Endothelial cell (in vitro differentiated cells): ENCODE results near the gene TNFRSF8. TPM values are rescaled to one million over a fixed set of nuclear protein-coding genes. Genes with fewer than 3 reads are reported as not detected.

ENCODE experiments used
- DNase-seq: peaks from one replicate; pipeline ENCODE4 v3.0.0; 2021; ENCODE audit warnings: low spot score
- H3K27ac Mint-ChIP-seq: one replicate; pipeline ENCODE4 v1.8.0; 2021; ENCODE audit warnings: mixed read lengths, inconsistent platforms; ENCODE audit not compliant: unreplicated experiment
- H3K27me3 Mint-ChIP-seq: one replicate; pipeline ENCODE4 v1.8.0; 2021; ENCODE audit warnings: mild to moderate bottlenecking, moderate library complexity, mixed read lengths, inconsistent platforms; ENCODE audit not compliant: unreplicated experiment
- H3K36me3 Mint-ChIP-seq: one replicate; pipeline ENCODE4 v1.8.0; 2021; ENCODE audit warnings: mild to moderate bottlenecking, low read depth, mixed read lengths, inconsistent platforms; ENCODE audit not compliant: unreplicated experiment
- H3K4me1 Mint-ChIP-seq: one replicate; pipeline ENCODE4 v1.8.0; 2021; ENCODE audit warnings: mild to moderate bottlenecking, mixed read lengths, inconsistent platforms; ENCODE audit not compliant: unreplicated experiment
- H3K4me3 Mint-ChIP-seq: one replicate; pipeline ENCODE4 v1.8.0; 2021; ENCODE audit warnings: mild to moderate bottlenecking, mixed read lengths, inconsistent platforms; ENCODE audit not compliant: unreplicated experiment
- H3K9me3 Mint-ChIP-seq: one replicate; pipeline ENCODE4 v1.8.0; 2021; ENCODE audit warnings: mixed read lengths, inconsistent platforms; ENCODE audit not compliant: unreplicated experiment
- total RNA-seq: library from RNA; stranded (reverse); fragmentation: NEBNext Ultra II Directional; extraction: Animal tissue kit (Norgen Biotek cat#: 25700); gene quantifications from one replicate; pipeline ENCODE4 v1.2.1, GENCODE V29; 2021; ENCODE audit not compliant: unreplicated experiment
- TF ChIP-seq, protein P1 (sequence below): fragments of 200-600 bp; sonication (generic); IDR thresholded peaks from one replicate; pipeline ENCODE4 v1.5.0; 2021; ENCODE audit warnings: antibody characterized with exemption; ENCODE audit not compliant: unreplicated experiment

TNFRSF8 gene
- total RNA-seq, 1 donor from 2014 or later: 1.9 TPM

GRCh38 chr1:12028248-12028647 lies 34.9 kb upstream of the TNFRSF8 start:
- Mint-ChIP-seq H3K36me3 (peaks cover 38% of the 10 kb centered on the region), H3K4me3 (no peak overlapping the region), H3K4me1 (peaks cover 12% of the 10 kb centered on the region), H3K27ac (no peak overlapping the region), H3K27me3 (peaks cover 4% of the 10 kb centered on the region), H3K9me3 (no peaks in the 10 kb centered on the region)
- DNase-seq: no peak
- TF ChIP-seq, protein P1, sequence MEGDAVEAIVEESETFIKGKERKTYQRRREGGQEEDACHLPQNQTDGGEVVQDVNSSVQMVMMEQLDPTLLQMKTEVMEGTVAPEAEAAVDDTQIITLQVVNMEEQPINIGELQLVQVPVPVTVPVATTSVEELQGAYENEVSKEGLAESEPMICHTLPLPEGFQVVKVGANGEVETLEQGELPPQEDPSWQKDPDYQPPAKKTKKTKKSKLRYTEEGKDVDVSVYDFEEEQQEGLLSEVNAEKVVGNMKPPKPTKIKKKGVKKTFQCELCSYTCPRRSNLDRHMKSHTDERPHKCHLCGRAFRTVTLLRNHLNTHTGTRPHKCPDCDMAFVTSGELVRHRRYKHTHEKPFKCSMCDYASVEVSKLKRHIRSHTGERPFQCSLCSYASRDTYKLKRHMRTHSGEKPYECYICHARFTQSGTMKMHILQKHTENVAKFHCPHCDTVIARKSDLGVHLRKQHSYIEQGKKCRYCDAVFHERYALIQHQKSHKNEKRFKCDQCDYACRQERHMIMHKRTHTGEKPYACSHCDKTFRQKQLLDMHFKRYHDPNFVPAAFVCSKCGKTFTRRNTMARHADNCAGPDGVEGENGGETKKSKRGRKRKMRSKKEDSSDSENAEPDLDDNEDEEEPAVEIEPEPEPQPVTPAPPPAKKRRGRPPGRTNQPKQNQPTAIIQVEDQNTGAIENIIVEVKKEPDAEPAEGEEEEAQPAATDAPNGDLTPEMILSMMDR: no peak

DNA sequence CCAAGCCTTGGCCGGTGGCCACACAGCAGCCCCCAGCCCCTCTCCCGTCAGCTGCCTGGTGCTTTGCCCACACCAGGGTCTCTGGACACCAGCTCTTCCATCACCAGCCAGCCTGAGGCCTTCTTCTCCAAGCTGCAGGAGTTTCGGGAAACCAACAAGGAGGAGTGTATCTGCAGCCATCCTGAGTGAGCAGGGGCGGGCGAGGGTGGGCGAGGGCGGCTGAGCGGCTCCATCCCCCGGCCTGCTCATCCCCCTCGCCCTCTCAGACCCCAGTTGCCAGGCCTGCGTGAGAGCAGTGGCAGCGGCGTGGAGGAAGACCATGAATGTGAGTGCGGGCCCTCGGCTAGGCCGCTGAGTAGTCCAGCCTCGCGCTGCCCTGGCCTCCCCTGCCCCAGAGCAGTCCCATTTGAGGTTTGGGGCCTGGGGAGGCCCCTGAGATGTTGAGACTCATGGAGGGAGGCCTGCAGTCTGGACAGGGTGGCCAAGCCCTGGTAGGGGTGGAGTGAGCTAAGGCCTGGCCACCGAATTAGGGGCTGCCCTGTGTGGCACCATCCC lies 34.1 kb upstream of the TNFRSF8 start:
- Mint-ChIP-seq H3K9me3 (no peaks in the 10 kb centered on the region), H3K4me3 (no peak overlapping the region), H3K36me3 (peaks cover 36% of the 10 kb centered on the region), H3K27ac (no peak overlapping the region), H3K27me3 (peaks cover 4% of the 10 kb centered on the region), H3K4me1 (peaks cover 12% of the 10 kb centered on the region)
- TF ChIP-seq, protein P1: no peak
- no peak for DNase-seq

GRCh38 chr1:12029720-12030339 lies 33.3 kb upstream of the TNFRSF8 start:
- Mint-ChIP-seq H3K27me3 (peaks cover 4% of the 10 kb centered on the region), H3K36me3 (peaks cover 29% of the 10 kb centered on the region), H3K4me1 (peaks cover 12% of the 10 kb centered on the region), H3K27ac (no peak overlapping the region), H3K9me3 (no peaks in the 10 kb centered on the region), H3K4me3 (no peak overlapping the region)
- TF ChIP-seq, protein P1: no peak
- DNase-seq: no peak

- Mint-ChIP-seq H3K4me1 (peaks cover 18% of the 10 kb centered on the region), H3K4me3 (no peak overlapping the region), H3K36me3 (peaks cover 23% of the 10 kb centered on the region), H3K9me3 (no peaks in the 10 kb centered on the region), H3K27me3 (peaks cover 4% of the 10 kb centered on the region), H3K27ac (no peak overlapping the region)
- TF ChIP-seq, protein P1: no peak
- DNase-seq: peak; percentile 30
Observed at GRCh38 chr1:12031039-12031980, 31.8 kb upstream of the TNFRSF8 start.
